GM21717 (cell line): ENCODE data around the gene FOXJ2.
"Not testable (repeated sequence)": the region's sequence is repeated elsewhere in the genome, so short reads cannot be mapped to it uniquely, and the experiment has no call there.

Experiments used
- ATAC-seq: cut with Tn5 transposase; IDR thresholded peaks from one replicate; pipeline ENCODE4 v1.9.1; 2021; ENCODE audit warnings: mild to moderate bottlenecking, moderate library complexity; ENCODE audit not compliant: unreplicated experiment

Gene FOXJ2

DNA sequence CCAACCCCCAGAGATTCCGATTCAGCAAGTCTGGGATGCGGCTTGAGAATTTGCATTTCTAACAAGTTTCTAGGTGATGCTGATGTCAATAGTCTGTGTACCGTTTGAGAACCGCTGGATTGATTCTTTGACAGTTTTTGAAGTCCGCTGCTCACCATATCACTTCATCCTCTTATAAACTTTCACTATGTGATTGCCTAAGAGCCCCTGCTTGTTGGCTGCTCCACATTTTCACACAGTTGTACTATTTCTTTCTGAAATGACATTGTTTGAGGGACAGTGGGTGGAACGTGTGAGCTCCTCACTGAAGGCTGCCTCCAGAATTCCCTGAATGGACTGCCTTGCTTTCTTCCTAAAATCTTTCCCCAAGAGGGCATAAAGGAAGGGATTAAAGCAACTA lies 26.0 kb downstream of the FOXJ2 start:
- no peak for ATAC-seq

DNA sequence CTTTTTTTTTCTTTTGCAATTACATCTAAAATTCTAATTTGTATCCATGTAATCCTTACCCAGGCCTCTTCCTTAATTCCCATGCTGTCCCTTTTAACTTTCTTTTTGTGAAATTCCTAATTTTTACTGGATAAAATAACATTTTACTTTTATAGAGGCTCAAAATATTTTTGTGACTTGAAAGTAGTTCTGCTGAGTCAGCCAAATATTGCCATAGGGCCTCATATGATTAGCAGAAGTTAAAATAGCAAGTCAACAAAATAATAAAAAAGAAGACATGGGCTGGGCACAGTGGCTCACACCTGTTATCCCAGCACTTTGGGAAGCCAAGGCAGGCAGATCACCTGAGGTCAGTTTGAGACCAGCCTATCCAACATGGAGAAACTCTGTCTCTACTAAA lies 31.6 kb downstream of the FOXJ2 start:
- no peak for ATAC-seq

DNA sequence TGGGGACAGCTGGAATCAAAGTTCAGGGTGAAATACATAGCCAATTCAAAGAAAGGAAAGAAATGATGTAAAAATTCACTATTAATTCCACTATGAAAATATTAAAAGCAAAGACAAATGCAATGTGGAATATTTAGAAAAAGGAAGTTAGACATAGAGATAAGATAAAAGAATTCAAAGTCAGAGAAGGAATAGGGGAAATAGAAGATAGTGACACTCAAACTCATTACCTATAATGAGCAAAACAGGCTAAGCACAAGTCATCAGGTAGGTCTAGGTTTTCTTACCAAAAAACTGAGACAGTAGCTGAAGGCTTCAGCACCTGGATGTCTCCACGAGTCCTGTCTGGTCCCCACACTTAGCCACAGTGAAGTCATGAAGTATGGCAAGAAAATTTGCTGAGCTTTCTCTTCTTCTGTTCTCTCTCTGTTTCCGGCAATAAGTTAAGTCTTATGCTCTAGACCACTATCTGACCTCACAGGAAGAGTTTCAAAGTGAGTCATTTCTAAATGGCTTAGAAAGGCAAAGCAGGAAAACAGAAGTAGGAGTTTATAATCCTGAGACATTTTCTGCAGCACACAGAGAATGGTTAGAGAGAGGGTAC lies 33.6 kb downstream of the FOXJ2 start, which contains the start of gene C3AR1:
TSS of gene C3AR1 (minus strand) at position 369 of the 604 bp plus-strand sequence. CDS start 6,174 bp downstream, outside the sequence.
- ATAC-seq: no peak

DNA sequence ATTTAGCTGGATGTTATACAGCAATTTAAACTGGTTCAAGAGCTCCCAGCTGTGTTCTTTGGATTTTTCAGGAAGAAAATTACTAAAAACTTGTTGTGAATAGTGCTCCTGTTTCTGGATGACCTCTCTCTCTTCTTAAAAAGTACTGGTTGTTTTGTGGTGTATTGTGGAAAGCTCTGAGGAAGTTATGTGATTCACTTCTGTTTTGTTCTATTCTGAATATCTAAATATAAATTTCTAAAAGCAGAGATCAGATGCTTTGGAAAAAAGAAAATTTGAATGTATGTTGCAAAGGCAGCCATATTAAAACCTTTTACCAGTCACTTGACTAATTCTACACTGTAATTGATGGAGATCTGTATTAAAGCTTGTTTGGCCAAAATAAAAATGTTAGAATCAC lies 37.1 kb downstream of the FOXJ2 start:
- ATAC-seq: no peak

DNA sequence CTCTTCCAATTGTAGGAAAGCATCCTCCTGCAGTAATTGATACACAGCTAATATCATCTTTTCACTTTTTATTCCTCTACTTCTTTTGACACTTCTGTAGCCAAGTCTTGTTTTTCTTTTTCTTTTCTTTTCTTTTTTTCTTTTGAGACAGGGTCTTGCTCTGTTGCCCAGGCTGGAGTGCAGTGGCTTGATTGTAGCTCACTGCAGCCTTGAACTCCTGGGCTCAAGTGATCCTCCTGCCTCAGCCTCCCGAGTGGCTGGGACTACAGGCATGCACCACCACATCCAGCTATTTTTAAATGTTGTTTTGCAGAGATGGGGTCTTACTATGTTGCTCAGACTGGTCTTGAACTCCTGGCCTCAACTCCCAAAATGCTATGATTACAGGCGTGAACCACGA lies 39.3 kb downstream of the FOXJ2 start:
- ATAC-seq: not testable (repeated sequence)

DNA sequence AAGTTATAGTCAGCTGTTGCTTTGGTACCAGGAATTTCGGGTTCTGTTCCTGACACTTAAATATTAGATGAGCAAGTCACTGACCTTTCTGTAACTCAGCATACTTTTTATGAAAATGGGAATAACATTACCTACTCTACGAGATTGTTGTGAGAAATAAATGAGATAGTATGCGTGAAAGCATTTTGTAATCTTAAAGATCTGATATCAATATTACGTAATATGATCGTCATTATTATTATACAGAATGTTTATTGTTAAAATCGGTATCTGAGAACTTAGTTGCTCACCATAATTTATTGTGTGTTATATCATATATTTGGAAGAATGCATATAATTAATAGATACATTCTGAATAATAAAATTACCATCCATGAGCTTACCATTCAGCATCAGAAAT lies 43.4 kb downstream of the FOXJ2 start:
- no peak for ATAC-seq

DNA sequence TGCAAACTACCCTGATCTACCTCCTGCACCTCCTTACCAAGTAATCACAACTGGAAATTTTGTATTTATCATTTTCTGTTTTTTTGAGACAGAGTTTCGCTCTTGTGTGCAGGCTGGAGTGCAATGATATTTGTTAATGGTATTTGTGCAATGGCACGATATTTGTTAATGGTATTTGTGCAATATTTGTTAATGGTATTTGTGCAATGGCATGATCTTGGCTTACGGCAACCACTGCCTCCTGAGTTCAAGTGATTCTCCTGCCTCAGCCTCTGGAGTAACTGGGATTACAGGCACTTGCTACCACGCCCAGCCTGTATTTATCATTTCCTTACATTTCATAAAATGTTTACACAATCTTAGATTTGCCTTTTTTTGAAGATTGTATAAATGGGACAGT lies 43.9 kb downstream of the FOXJ2 start:
- no peak for ATAC-seq

DNA sequence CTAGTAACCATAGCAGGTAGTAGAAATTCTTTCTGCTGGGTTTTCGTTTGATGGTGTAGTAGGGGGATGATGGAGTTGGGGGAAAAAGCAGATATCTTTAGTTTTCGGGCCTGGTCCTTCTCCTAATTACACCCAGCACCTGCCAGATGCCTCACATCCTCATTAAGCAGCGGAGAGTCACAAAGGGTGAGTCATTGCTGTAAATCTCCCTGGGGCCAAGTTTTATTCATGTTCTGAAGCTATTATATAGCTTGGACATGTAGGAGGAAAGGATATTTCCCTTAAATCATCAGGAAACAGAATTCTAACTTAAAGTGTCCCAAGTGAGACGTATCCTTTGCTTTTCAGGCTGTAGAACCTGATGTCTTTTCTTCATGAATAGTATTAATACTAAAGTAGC lies 44.7 kb downstream of the FOXJ2 start:
- no peak for ATAC-seq

DNA sequence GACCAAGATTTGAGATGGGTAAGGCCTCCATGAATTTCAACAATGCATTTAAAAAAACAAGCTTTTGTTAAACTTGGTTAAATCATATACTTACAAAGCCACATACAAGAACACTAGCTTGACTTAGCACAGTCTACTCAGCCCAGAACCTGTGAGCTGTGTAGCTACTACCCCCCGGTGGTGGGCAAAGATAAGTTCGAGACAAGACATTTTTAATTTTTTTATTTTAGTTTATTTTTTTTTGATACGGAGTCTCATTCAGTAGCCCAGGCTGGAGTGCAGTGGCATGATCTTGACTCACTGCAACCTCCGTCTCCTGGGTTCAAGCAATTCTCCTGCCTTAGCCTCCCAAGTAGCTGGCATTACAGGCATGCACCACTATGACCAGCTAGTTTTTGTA lies 45.9 kb downstream of the FOXJ2 start:
- no peak for ATAC-seq

DNA sequence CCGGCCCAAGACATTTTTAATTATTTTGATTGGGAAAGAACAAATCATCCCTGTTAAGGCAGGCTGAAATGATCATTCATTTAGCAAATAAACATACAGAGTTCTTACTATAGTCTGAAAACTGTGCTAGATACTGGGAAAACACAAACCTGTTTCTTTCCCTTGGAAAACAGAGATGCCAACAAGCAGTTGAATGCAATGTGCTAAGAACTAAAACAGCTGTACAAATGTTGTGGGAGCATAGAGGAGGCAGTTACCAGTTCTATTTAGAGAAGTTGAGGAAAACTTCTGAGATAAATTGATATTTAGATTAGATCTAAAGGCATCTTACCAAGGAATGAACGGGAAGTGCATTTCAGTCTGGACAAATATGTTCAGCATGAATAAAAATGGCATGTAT lies 46.4 kb downstream of the FOXJ2 start:
- no peak for ATAC-seq

DNA sequence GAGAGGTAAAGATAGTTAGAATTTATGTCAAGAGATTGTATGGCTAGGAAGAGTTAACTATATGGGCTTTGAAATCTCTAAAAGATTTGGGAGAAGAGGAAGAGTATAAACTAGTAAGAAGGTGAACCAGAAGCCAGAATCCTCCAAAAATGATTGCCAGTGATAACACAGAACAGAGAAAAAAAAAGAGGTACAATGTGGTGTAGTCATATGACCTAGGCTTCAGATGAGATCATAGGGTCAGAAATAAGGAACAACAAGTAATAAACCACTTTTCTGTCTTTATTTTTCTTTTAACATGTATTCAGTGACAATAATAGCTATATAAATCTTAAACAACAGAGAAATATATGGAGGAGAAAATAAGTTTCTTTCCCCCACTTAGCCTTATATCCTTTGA lies 47.6 kb downstream of the FOXJ2 start:
- ATAC-seq: no peak

DNA sequence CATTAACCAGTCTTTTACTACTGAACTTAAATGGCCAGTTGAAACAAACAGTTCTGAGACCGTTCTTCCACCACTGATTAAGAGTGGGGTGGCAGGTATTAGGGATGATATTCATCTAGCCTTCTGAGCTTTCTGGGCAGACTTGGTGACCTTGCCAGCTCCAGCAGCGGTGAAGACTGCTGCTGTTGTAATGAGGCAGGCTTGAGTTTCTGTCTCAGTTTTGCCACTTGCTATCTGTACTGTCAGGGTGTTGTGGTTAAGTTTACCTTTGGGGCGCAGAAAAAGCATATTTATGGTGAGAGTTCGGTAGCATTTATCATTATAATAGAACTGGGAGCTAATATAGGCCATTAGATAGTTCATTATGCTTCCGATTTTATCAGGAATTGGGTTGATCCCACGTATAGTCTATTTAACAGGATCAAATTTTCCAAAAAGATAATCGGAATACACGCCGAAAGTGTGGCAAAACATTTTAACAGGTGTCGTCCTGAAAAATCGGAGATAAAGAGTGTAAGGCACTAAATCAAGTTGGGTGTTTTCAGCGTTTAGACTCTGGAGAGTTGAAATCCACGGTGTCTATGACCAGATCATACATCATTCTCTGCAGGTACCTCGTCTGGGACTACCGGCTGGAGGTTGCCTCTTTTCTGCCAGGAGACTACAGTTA lies 48.9 kb downstream of the FOXJ2 start:
- ATAC-seq: no peak

DNA sequence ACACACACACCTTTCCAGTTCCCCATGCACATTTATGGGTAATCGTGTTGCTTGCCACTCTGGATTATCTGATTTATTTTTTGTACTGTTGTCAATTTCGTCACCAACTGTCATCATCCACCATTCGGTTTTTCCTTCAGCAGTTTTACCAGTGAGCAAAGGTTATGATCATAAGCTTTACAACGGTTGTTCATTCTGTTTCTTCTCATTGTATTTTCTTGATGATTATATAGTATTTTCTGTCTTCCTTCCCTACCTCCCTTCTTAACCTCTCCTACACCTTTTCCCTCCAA lies 50.2 kb downstream of the FOXJ2 start:
- no peak for ATAC-seq

DNA sequence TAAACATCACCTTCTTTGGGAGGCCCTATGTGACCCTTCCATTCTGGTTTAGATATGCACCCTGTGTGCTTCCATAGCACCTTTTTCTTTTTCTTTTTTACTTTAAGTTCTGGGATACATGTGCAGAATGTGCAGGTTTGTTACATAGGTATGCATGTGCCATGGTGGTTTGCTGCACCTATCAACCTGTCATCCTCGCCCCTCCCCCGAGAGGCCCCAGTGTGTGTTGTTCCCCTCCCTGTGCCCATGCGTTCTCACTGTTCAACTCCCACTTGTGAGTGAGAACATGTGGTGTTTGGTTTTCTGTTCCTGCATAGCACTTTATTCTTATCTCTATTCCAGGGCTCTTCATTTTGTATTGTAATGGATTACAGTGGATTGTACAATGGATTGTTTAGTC lies 51.8 kb downstream of the FOXJ2 start:
- ATAC-seq: not testable (repeated sequence)

DNA sequence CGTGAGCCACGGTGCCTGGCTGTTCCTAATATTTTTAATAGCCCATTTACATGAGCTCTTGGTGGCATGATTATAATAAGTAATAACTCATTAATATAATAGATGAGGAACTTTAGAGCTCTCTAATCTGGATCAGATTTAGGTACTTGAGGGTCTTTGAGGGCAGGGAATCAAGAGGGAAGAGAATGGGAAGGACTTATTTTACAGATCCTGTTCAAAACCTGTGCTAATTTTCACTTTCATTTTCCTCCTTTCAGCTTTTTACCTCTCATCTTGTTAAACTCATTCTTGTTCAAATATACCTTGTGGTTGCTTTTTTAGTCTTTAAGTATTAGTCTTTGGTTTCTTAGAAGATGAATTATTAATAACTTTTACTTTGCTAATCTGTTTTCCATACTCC lies 55.1 kb downstream of the FOXJ2 start:
- ATAC-seq: no peak

DNA sequence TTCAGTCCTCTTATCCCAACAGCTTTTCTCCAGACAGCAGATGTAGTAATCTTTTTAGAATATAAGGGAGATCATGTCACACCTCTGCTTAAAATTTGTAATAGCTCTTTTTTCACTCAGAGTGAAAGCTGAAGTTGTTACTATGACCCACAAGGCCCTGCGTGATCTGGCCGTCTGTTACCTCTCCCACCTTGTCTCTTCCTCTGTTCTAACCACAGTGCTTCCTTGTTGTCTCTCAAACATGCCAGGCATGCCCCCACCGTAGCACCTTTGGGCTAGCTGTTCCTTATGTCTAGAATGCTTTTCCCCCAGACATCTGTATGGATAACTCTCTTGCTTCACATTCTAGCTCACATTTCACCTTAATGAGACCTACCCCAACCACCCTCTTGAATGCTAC lies 56.1 kb downstream of the FOXJ2 start:
- peak; percentile 59 for ATAC-seq

DNA sequence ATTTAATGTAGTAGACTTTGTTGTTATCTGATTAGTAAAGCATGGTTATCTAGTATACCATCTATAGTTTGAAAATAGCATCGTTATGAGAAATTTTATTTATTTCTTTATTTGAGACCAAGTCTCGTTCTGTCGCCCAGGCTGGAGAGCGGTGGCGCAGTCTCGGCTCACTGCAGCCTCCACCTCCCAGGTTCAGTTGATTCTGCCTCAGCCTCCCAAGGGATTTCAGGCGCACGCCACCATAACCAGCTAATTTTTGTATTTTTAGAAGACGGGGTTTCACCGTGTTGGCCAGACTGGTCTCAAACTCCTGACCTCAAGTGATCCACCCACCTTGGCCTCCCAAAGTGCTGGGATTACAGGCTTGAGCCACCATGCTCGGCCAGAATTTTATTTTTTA lies 56.8 kb downstream of the FOXJ2 start:
- ATAC-seq: not testable (repeated sequence)

DNA sequence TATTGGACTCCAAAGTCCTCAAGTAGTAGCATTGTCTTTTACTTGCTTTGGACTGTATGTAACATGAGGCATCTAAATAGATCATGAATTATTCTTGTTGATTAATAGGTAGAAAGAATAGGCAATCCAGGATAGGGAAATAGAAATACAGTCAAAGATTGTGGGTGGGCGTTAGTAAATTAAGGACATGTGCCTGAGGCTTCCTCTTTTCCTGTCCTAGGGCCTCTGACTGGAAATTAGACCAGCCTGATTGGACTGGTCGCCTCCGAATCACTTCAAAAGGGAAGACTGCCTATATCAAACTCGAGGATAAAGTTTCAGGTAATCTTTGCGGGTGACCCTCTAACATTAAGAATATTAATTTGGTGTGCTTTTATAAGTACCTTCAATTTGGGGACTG lies 57.2 kb downstream of the FOXJ2 start:
- ATAC-seq: no peak

DNA sequence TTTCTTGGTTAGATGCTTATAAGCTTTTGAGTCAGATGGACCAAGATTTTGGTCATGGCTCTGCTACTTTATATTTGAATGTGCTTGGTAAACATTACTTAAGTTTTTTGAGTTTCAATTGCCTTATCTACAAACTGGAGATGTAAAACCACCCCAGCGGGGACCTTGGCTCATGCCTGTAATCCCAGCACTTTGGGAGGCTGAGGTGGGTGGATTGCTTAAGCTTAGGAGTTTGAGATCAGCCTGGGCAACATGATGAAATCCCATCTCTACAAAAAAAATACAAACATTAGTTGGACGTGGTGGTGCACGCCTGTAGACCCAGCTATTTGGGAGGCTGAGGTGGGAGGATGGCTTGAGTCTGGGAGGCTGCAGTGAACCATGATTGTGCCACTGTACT lies 60.8 kb downstream of the FOXJ2 start:
- ATAC-seq: no peak

DNA sequence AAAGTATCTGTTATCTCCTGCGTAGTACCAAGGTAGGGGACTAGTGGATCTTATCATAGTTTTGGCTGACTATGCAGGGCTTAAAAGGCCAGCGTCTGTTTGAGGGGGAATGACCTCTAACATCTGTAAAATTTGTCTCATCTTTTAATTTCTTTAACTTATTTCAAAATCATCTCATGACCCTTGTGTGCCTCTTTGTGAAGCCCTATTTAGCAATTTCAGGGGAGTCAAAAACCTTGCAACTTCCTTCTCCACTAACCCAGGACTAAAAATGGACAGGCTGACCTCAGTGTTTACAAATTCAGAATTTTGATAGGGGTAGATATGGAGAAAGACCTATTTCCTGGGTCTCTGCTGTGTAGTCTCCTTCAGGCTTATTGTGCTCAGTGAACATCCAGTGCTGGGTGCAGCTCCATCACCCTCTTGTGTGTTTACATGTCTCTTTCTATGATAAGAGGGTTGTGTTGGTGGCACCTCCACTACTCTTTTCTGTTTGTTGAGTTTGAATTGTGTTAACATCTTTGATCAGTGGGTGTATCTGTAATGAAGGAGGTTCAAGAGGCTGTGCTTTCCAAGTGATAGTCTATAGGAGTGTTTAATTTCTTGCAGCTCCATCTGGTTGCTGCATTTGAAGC lies 63.9 kb downstream of the FOXJ2 start:
- ATAC-seq: no peak

DNA sequence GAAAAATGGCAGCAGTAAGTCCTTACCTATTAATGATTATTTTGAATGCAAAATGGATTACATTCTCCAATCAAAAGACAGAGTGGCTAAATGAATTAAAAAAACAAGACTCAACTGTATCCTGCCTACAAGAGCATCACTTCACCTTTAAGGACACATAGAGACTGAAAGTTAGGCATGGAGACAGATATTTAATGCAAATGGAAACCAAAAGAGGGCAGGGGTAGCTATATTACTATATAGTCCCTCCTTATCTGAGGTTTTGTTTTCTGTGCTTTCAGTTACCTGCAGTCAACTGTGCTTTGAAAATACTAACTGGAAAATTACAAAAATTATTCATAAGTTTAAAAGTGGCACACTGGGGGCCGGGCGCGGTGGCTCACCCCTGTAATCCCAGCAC lies 66.7 kb downstream of the FOXJ2 start:
- no peak for ATAC-seq
